HCT116 (cell line): Measurements from ENCODE around the gene FKBP2. TPM values are rescaled to one million over a fixed set of nuclear protein-coding genes. Genes with fewer than 3 reads are reported as not detected.

Source experiments
- ATAC-seq: fragments of 200-7000 bp; cut with Tn5 transposase; 2 replicates; pipeline ENCODE4 v1.9.1; 2020; ENCODE audit warnings: mild to moderate bottlenecking, moderate library complexity
- BruUV-seq: library from RNA; stranded (reverse); fragments of 400-500 nt; replicated peaks from 2 replicates; lab custom pipeline; 2021; lab: Mats Ljungman, UMichigan
- CTCF ChIA-PET: fragments of 300-600 bp; sonication (Branson Sonifier 250); formaldehyde crosslinking; loops from one replicate; lab custom pipeline; 2021; ENCODE audit warnings: antibody characterized with exemption; lab: Charles Lee
- POLR2A ChIA-PET: fragments of 300-600, 350-600 bp; sonication (Branson Sonifier 250); formaldehyde crosslinking; loops from one replicate; lab custom pipeline; 2021; ENCODE audit warnings: antibody characterized with exemption; lab: Charles Lee
- RAD21 ChIA-PET, 2 experiments: fragments of 300-600 bp; sonication (Branson Sonifier 250); formaldehyde crosslinking; loops; one replicate each; lab custom pipeline; 2023; ENCODE audit warnings: low total read pairs in 2 of 2; ENCODE audit not compliant: uncharacterized antibody in 2 of 2, unreplicated experiment in 2 of 2, low non-redundant PET in 1 of 2; lab: Charles Lee
- DNase-seq: peaks from one replicate; pipeline ENCODE4 v3.0.0-alpha.2; 2010; ENCODE audit warnings: low read depth, low spot score
- H2AFZ ChIP-seq: fragments of 200-600 bp; shearing (Covaris generic), sonication (generic); 2 replicates; pipeline ENCODE4 v1.6.1; 2017; ENCODE audit warnings: low read depth, mixed run types, mixed read lengths, antibody characterized with exemption, low read length; ENCODE audit not compliant: poor library complexity, severe bottlenecking
- H3K27ac ChIP-seq: 2 replicates; pipeline ENCODE4 v1.5.1; 2012; ENCODE audit warnings: low read depth, low read length
- H3K27me3 ChIP-seq: fragments of 200-600 bp; sonication (generic); 2 replicates; pipeline ENCODE4 v1.6.1; 2016; ENCODE audit warnings: mixed run types, low read length, mixed read lengths; ENCODE audit not compliant: insufficient read depth
- H3K36me3 ChIP-seq, 2 experiments: fragments of 200-500 bp in 1 of 2; fragments of 200-600 bp in 1 of 2; sonication (Bioruptor generic) in 1 of 2; sonication (generic) in 1 of 2; 2 replicates each; pipeline versions ENCODE4 v1.5.1 to v1.6.1; 2014 to 2016; ENCODE audit warnings: low read length in 2 of 2, inconsistent platforms in 1 of 2, mixed read lengths in 1 of 2, mixed run types in 1 of 2; ENCODE audit not compliant: insufficient read depth in 2 of 2, control insufficient read depth in 1 of 2
- H3K4me1 ChIP-seq, 2 experiments: fragments of 200-600 bp in 1 of 2; sonication (generic) in 1 of 2; 2 replicates each; pipeline versions ENCODE4 v1.5.1 to v1.6.1; 2012 to 2017; ENCODE audit warnings: low read length in 2 of 2, inconsistent platforms in 1 of 2, mild to moderate bottlenecking in 1 of 2, mixed read lengths in 1 of 2, mixed run types in 1 of 2, moderate library complexity in 1 of 2; ENCODE audit not compliant: insufficient read depth in 2 of 2, control insufficient read depth in 1 of 2
- H3K4me2 ChIP-seq: fragments of 200-600 bp; sonication (generic); 2 replicates; pipeline ENCODE4 v1.6.1; 2017; ENCODE audit warnings: mixed run types, low read length, mixed read lengths
- H3K4me3 ChIP-seq, 2 experiments: fragments of 200-600 bp in 1 of 2; sonication (generic) in 1 of 2; replicated peaks in 1 of 2; 2 replicates each; pipeline ENCODE4 v1.5.1; 2011 to 2016; ENCODE audit warnings: low read length in 2 of 2, control low read depth in 1 of 2, low read depth in 1 of 2, mild to moderate bottlenecking in 1 of 2, mixed read lengths in 1 of 2, mixed run types in 1 of 2
- H3K79me2 ChIP-seq: fragments of 200-600 bp; sonication (generic); 2 replicates; pipeline ENCODE4 v1.6.1; 2017; ENCODE audit warnings: mild to moderate bottlenecking, mixed run types, low read length, moderate library complexity, mixed read lengths; ENCODE audit not compliant: insufficient read depth
- H3K9ac ChIP-seq: fragments of 200-600 bp; sonication (generic); 2 replicates; pipeline ENCODE4 v1.6.1; 2016; ENCODE audit warnings: low read length, mixed read lengths
- H3K9me2 ChIP-seq: fragments of 200-600 bp; sonication (generic), shearing (Covaris generic); 2 replicates; pipeline ENCODE4 v1.6.1; 2017; ENCODE audit warnings: mixed run types, mild to moderate bottlenecking, moderate library complexity; ENCODE audit not compliant: insufficient read depth
- H3K9me3 ChIP-seq, 2 experiments: fragments of 200-500 bp in 1 of 2; fragments of 200-600 bp in 1 of 2; sonication (Bioruptor generic) in 1 of 2; sonication (generic) in 1 of 2; 2 replicates each; pipeline ENCODE4 v1.6.1; 2014 to 2017; ENCODE audit warnings: low read length in 2 of 2, mixed read lengths in 2 of 2, inconsistent platforms in 1 of 2, low read depth in 1 of 2, mild to moderate bottlenecking in 1 of 2, mixed run types in 1 of 2, moderate library complexity in 1 of 2; ENCODE audit not compliant: control insufficient read depth in 1 of 2, insufficient read depth in 1 of 2
- H4K20me1 ChIP-seq: fragments of 200-600 bp; sonication (generic), shearing (Covaris generic); 2 replicates; pipeline ENCODE4 v1.6.1; 2017; ENCODE audit warnings: mixed run types, mild to moderate bottlenecking, moderate library complexity; ENCODE audit not compliant: insufficient read depth
- CEBPB ChIP-seq: IDR thresholded peaks from 2 replicates; pipeline ENCODE4 v1.6.1; 2012; ENCODE audit warnings: low read depth
- EGR1 ChIP-seq: IDR thresholded peaks from 2 replicates; pipeline ENCODE4 v1.6.1; 2012; ENCODE audit warnings: low read depth
- ELF1 ChIP-seq: IDR thresholded peaks from 2 replicates; pipeline ENCODE4 v1.6.1; 2012; ENCODE audit warnings: low read depth, borderline replicate concordance
- EZH2 ChIP-seq: fragments of 200-600 bp; sonication (generic); IDR thresholded peaks from 2 replicates; pipeline ENCODE4 v1.6.1; 2017; ENCODE audit warnings: antibody characterized with exemption, mixed run types
- JUND ChIP-seq: IDR thresholded peaks from 2 replicates; pipeline ENCODE4 v1.6.1; 2012
- POLR2AphosphoS5 ChIP-seq: IDR thresholded peaks from 2 replicates; pipeline ENCODE4 v1.6.1; 2011; ENCODE audit warnings: mild to moderate bottlenecking, low read depth, low read length, moderate library complexity
- RAD21 ChIP-seq: IDR thresholded peaks from 2 replicates; pipeline ENCODE4 v1.6.1; 2012; ENCODE audit warnings: low read depth, mild to moderate bottlenecking
- SIN3A ChIP-seq: IDR thresholded peaks from 2 replicates; pipeline ENCODE4 v1.6.1; 2012; ENCODE audit warnings: low read depth
- SP1 ChIP-seq: IDR thresholded peaks from 2 replicates; pipeline ENCODE4 v1.6.1; 2012; ENCODE audit warnings: low read depth
- TCF7L2 ChIP-seq: IDR thresholded peaks from 2 replicates; pipeline ENCODE4 v1.7.0; 2011; ENCODE audit warnings: borderline replicate concordance, inconsistent platforms; ENCODE audit not compliant: insufficient read depth, insufficient read length; ENCODE audit errors: extremely low read depth
- YY1 ChIP-seq: IDR thresholded peaks from 2 replicates; pipeline ENCODE4 v1.6.1; 2011; ENCODE audit warnings: low read length, low read depth, moderate library complexity, mild to moderate bottlenecking; ENCODE audit not compliant: insufficient replicate concordance; ENCODE audit errors: extremely low read depth
- ZFX ChIP-seq: fragments of 450-650 bp; IDR thresholded peaks from 2 replicates; pipeline ENCODE4 v1.6.1; 2017
- ZNF274 ChIP-seq: fragments of 200-500 bp; sonication (Bioruptor generic); IDR thresholded peaks from 2 replicates; pipeline ENCODE4 v1.6.1; 2014; ENCODE audit warnings: mild to moderate bottlenecking, low read depth, low read length, inconsistent platforms
- intact Hi-C: fragments of 100-400 bp; cut with micrococcal nuclease; formaldehyde crosslinking; loops from 2 replicates; pipeline ENCODE4 v1.10.0; 2022
- total RNA-seq: library from RNA; stranded (reverse); gene quantifications from one replicate; pipeline ENCODE4 v1.2.1, GENCODE V29; 2021; ENCODE audit not compliant: unreplicated experiment
- TF ChIP-seq, protein P1 (sequence below): IDR thresholded peaks from 2 replicates; pipeline ENCODE4 v1.6.1; 2012
- TF ChIP-seq, protein P2 (sequence below): IDR thresholded peaks from 2 replicates; pipeline ENCODE4 v1.6.1; 2012
- TF ChIP-seq, protein P3 (sequence below), 3 experiments: fragments of 200-600 bp in 1 of 3; sonication (generic) in 1 of 3; IDR thresholded peaks in 2 of 3; conservative IDR thresholded peaks in 1 of 3; 2 replicates each; pipeline ENCODE4 v1.5.1; 2012 to 2017; ENCODE audit warnings: low read depth in 2 of 3, low read length in 2 of 3, antibody characterized with exemption in 1 of 3, borderline replicate concordance in 1 of 3, control low read depth in 1 of 3, mild to moderate bottlenecking in 1 of 3, mixed read lengths in 1 of 3, mixed run types in 1 of 3, moderate library complexity in 1 of 3; ENCODE audit not compliant: insufficient read depth in 1 of 3

Gene FKBP2
- total RNA-seq, 1 experiment from 2014 or later, result 69.2 TPM

DNA sequence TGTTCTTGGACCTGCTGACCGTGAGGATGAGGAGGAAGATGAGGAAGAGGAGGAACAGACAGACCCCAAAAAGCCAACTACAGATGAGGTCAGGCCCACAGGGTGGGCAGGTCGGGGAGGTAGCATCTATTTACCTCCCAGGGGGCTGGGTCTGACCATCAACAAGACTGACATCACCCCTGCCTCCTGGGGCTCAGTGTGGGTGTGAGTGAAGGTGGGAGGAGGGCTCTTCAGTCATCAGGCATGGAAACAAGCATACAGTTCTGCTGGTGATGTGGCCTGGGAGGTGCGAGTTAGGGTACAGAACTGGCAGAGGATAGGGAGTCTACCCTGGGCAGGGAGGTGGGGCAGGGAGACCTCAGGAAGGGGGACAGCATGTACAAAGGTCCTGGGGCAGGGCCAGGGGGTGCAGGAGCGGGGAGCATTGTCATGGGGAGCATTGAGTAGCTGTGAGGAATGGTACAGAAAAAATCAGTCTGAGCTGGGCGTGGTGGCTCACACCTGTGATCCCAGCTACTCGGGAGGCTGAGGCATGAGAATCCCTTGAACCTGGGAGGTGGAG is 19.3 kb downstream of the FKBP2 start:
- Histone ChIP-seq H4K20me1 (no peaks in the 10 kb centered on the region), H3K79me2 (peaks cover 6% of the 10 kb centered on the region; the same call in 1 of the 2 replicates), H2AFZ (no peak overlapping the region)
- intact Hi-C loops, result no loop called here
- no peak for TF ChIP-seq POLR2AphosphoS5
- TF ChIP-seq, protein P1, sequence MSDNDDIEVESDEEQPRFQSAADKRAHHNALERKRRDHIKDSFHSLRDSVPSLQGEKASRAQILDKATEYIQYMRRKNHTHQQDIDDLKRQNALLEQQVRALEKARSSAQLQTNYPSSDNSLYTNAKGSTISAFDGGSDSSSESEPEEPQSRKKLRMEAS, result no peak
- TF ChIP-seq CEBPB, result no peak
- no peak for TF ChIP-seq YY1
- TF ChIP-seq ELF1, result no peak
- no peak for TF ChIP-seq ZNF274
- no peak for TF ChIP-seq TCF7L2
- no peak for TF ChIP-seq JUND
- no peak for TF ChIP-seq EZH2
- TF ChIP-seq SIN3A, result no peak
- TF ChIP-seq, protein P2, sequence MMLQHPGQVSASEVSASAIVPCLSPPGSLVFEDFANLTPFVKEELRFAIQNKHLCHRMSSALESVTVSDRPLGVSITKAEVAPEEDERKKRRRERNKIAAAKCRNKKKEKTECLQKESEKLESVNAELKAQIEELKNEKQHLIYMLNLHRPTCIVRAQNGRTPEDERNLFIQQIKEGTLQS, result no peak
- no peak for TF ChIP-seq RAD21
- TF ChIP-seq EGR1, result no peak
- TF ChIP-seq, protein P3, sequence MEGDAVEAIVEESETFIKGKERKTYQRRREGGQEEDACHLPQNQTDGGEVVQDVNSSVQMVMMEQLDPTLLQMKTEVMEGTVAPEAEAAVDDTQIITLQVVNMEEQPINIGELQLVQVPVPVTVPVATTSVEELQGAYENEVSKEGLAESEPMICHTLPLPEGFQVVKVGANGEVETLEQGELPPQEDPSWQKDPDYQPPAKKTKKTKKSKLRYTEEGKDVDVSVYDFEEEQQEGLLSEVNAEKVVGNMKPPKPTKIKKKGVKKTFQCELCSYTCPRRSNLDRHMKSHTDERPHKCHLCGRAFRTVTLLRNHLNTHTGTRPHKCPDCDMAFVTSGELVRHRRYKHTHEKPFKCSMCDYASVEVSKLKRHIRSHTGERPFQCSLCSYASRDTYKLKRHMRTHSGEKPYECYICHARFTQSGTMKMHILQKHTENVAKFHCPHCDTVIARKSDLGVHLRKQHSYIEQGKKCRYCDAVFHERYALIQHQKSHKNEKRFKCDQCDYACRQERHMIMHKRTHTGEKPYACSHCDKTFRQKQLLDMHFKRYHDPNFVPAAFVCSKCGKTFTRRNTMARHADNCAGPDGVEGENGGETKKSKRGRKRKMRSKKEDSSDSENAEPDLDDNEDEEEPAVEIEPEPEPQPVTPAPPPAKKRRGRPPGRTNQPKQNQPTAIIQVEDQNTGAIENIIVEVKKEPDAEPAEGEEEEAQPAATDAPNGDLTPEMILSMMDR (IDR thresholded peaks at IDR 0.05 in 2 of 3, conservative IDR thresholded peaks at IDR 0.05 in 1 of 3; ENCODE audit: borderline replicate concordance in 1 of 3, insufficient read depth in 1 of 3, low read depth in 2 of 3, low read length in 2 of 3), result no peak
- no peak for TF ChIP-seq SP1
- TF ChIP-seq ZFX, result no peak
- TF ChIP-seq, all 23 proteins: peak for 0
- Histone ChIP-seq H3K9me2 (no peaks in the 10 kb centered on the region), H3K4me3 (no peak overlapping the region), H3K9me3 (no peaks in the 10 kb centered on the region), H3K36me3 (peaks cover 32 to 60% of the 10 kb centered on the region in 2 experiments; a peak in 3 of 4 replicates), H3K4me2 (no peak overlapping the region), H3K27me3 (no peaks in the 10 kb centered on the region), H3K9ac (no peak overlapping the region), H3K4me1 (peaks cover 4 to 11% of the 10 kb centered on the region in 2 experiments; a peak in 3 of 4 replicates), H3K27ac (no peak overlapping the region)
- BruUV-seq, result no TSS peak
- POLR2A ChIA-PET, result no interaction called here
- DNase-seq (no peak), ATAC-seq (no peak)
- RAD21 ChIA-PET, result no interaction called here
- CTCF ChIA-PET, result no interaction called here
